GM12873 (cell line): ENCODE measurements around the gene CALCOCO1.

ENCODE experiments used
- TF ChIP-seq, protein P1 (sequence below): IDR thresholded peaks from 2 replicates; pipeline ENCODE4 v1.5.1; 2012; ENCODE audit warnings: low read depth, mild to moderate bottlenecking, moderate library complexity, low read length, control low read depth; ENCODE audit not compliant: insufficient read depth; ENCODE audit errors: missing control alignments

CALCOCO1 gene, protein sequence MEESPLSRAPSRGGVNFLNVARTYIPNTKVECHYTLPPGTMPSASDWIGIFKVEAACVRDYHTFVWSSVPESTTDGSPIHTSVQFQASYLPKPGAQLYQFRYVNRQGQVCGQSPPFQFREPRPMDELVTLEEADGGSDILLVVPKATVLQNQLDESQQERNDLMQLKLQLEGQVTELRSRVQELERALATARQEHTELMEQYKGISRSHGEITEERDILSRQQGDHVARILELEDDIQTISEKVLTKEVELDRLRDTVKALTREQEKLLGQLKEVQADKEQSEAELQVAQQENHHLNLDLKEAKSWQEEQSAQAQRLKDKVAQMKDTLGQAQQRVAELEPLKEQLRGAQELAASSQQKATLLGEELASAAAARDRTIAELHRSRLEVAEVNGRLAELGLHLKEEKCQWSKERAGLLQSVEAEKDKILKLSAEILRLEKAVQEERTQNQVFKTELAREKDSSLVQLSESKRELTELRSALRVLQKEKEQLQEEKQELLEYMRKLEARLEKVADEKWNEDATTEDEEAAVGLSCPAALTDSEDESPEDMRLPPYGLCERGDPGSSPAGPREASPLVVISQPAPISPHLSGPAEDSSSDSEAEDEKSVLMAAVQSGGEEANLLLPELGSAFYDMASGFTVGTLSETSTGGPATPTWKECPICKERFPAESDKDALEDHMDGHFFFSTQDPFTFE

DNA sequence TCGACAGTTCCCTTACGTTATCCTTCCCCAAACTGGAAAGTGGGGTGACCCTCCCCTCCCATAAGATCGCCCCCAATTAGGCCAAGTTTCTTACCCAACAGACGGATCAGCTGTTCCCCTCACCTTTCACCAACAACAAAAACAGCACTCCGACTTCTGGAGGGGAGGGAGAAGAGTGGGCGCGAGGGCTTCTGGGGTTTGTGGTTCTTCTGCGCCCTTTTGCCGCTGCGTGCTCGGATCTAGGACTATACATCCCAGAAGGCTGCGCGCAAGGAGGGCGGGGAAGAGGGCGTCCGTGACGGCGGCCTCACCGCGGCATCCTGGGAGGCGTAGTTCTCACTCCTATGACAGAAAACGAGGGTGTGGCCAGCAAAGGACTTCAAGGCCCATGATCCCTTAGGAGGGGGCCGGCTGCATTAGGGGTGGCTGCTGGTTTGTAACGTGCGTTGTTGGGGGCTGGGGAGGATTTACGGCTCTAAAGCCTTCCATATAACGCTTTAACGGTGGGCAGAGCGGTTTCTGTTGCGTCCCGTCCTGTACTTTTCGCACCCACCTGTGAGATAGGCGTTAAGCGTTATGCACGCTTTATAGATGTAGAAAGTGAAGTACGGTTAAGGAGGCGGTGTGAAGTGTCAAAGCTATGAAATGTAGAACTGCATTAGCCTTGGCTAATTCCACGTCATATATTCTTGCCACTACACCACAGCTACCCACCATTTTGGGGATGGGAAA is at the start of gene CALCOCO1:
CALCOCO1 (minus strand) TSS at position 143 of the 732 bp plus-strand sequence. CDS start 2,210 bp downstream, outside the sequence.
- TF ChIP-seq, protein P1, sequence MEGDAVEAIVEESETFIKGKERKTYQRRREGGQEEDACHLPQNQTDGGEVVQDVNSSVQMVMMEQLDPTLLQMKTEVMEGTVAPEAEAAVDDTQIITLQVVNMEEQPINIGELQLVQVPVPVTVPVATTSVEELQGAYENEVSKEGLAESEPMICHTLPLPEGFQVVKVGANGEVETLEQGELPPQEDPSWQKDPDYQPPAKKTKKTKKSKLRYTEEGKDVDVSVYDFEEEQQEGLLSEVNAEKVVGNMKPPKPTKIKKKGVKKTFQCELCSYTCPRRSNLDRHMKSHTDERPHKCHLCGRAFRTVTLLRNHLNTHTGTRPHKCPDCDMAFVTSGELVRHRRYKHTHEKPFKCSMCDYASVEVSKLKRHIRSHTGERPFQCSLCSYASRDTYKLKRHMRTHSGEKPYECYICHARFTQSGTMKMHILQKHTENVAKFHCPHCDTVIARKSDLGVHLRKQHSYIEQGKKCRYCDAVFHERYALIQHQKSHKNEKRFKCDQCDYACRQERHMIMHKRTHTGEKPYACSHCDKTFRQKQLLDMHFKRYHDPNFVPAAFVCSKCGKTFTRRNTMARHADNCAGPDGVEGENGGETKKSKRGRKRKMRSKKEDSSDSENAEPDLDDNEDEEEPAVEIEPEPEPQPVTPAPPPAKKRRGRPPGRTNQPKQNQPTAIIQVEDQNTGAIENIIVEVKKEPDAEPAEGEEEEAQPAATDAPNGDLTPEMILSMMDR: no peak

DNA sequence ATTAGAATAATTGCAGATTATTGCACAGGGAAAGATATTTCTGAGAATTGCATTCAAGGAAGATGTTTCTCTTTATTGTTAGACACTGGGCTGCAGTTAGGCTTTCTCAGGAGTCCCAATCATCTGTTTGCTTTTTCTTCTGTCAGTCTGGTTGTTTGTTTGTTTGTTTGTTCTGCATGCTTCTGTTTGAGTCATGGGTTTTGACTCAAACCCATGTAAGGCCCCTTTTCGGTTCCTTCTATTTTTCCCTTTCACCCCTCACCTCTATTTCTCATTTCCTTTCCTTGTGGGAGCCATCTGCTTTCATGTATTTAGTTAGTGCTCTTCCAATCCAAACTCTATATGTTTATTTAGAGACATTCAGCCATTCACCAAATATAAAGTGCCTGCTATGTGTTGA is 49.6 kb upstream of the CALCOCO1 start:
- TF ChIP-seq, protein P1: no peak

DNA sequence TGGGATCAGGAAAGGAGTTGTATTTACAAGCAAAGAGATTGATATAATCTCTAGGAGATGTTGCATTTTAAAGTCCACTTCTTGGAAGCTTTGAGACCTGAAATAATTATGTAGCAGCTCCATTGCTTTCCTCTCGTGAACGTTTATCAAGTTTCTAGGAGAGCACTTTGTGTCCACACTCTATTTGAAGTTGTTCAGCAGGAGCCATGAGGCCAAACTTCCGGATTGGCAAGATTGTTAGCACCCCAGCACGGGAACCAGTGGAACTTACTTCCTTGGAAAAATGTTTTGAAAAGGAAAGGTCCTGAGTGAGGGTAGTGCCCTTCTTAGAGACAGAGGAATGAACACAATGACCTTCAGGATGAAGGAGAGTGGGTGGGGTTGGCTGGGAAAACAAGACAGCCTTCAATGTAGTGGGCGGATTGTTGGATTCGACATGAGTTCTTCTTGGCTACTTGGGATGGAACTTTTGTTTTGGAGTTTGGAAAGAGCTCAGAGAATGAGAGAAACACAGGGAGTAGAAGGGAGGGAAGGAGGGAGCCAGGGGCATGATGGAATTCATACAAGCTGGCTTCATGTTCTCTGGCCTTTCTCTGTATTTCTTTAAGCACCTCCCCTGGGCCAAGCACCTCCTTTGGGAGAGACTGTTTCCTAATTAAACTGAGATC is 48.4 kb upstream of the CALCOCO1 start:
- TF ChIP-seq, protein P1: no peak

DNA sequence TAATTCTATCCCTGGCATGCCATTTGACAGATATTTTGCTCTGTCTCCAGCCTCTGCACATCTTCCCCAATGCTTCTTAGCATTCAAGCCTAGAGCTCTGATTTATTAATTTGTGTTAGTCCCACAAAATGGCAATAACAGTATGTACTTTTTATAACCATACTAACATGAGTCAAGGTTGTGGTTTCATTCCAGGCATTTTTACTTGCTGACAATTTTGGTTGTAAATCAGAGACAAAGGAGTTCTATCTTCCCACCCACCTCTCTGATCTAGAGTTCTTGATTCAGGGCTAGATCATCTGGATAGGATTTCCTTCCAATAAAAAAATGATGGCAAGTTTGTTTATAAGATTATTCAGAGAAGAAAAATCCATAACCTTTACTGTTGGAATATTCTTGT is 43.0 kb upstream of the CALCOCO1 start:
- TF ChIP-seq, protein P1: no peak

DNA sequence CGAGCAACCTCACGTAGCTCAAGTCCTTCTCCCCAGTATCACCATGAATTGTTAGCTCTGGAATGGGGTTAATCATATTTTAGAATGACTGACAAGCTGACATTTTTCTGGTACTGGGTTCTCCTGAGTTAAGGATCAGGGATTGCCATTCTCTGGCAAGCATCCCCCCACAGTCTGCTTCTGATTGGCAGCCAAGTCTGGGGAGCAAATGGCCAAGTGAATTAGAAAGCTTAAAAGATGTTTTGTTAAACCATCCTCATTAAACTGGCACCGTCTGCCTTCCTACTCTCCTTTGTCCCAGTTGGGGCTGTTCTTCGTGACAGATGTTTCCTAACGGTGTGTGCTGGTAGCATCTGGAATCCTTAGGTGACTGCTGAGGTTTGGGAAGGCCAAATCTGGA is 41.7 kb upstream of the CALCOCO1 start:
- TF ChIP-seq, protein P1: no peak

DNA sequence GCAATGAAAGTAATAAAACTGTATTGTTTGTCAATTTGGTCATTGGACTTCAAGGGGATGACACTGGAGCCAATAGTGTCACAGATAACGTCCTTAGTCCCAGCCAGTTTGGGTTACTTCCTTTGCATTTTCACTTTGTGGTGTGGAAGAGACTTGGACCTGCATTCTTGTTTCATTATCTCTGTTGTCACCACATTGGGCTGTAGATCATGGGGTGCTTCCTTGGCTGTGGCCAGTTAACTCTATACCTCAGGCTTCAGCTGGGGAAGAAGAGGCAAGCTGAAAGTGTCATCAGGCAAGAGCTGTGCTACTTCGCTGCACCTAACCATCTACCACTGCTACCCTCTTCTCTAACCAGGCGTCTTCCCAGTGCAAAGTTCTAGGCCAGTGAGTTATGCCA is 39.6 kb upstream of the CALCOCO1 start:
- TF ChIP-seq, protein P1: no peak

DNA sequence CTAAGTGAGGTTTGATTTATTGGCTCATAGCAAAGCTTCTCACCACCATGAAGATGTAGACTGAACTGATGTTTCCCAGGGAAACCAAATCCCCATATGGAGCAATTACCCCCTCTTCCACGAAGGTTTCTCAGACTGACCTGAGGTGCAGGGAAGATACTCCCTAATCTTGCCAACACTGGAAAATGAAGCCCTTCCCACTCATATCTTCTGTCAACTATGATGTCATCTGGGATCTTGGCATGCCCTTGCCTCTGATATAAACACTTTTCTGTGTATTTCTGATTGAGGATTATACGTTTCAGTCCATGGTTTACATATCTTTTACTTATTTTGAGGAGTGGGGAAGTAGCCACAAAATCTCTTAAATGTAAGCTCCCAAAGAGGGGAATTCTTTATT is 38.6 kb upstream of the CALCOCO1 start:
- TF ChIP-seq, protein P1: no peak
